IMR-90 (cell line): Measurements from ENCODE around the gene IFT57. TPM values are rescaled to one million over a fixed set of nuclear protein-coding genes. Genes with fewer than 3 reads are reported as not detected.

Experiments used
- ATAC-seq: fragments of 200-7000 bp; cut with Tn5 transposase; 2 replicates; pipeline ENCODE4 v1.9.1; 2020; ENCODE audit warnings: low read depth, mild to moderate bottlenecking, moderate library complexity
- BruUV-seq: library from RNA; stranded (reverse); fragments of 400-500 nt; replicated peaks from 2 replicates; lab custom pipeline; 2021; lab: Mats Ljungman, UMichigan
- CTCF ChIA-PET: fragments of 300-600 bp; formaldehyde crosslinking; extraction: SDS; loops from one replicate; lab custom pipeline; 2021; ENCODE audit warnings: antibody characterized with exemption; lab: Yijun Ruan, JAX
- POLR2A ChIA-PET: fragments of 300-600 bp; sonication (Branson Sonifier 250); formaldehyde crosslinking; loops from one replicate; lab custom pipeline; 2022; ENCODE audit warnings: antibody characterized with exemption; ENCODE audit not compliant: unreplicated experiment; lab: Charles Lee
- DNase-seq: peaks from one replicate; pipeline ENCODE4 v3.0.0; 2013
- H2AFZ ChIP-seq: replicated peaks from 2 replicates; pipeline ENCODE3; 2013; ENCODE audit warnings: low read length, mild to moderate bottlenecking; ENCODE audit not compliant: poor library complexity
- H2AK5ac ChIP-seq: 2 replicates; pipeline ENCODE4 v1.6.1; 2013; ENCODE audit warnings: low read depth, low read length, inconsistent platforms
- H2AK9ac ChIP-seq: replicated peaks from 2 replicates; pipeline ENCODE3; 2013; ENCODE audit warnings: mild to moderate bottlenecking, low read depth, low read length, moderate library complexity; ENCODE audit not compliant: poor library complexity
- H2BK120ac ChIP-seq: 2 replicates; pipeline ENCODE4 v1.6.1; 2013; ENCODE audit warnings: low read depth, low read length, inconsistent platforms
- H2BK15ac ChIP-seq: 3 replicates; pipeline ENCODE4 v1.6.1; 2013; ENCODE audit warnings: low read depth, low read length, inconsistent platforms
- H2BK20ac ChIP-seq: 2 replicates; pipeline ENCODE4 v1.6.1; 2013; ENCODE audit warnings: low read depth, mild to moderate bottlenecking, inconsistent platforms, low read length, moderate library complexity
- H2BK5ac ChIP-seq: 2 replicates; pipeline ENCODE4 v1.6.1; 2013; ENCODE audit warnings: mild to moderate bottlenecking, low read depth, low read length, inconsistent platforms; ENCODE audit not compliant: poor library complexity, severe bottlenecking
- H3K14ac ChIP-seq: replicated peaks from 2 replicates; pipeline ENCODE4 v1.6.1; 2013; ENCODE audit warnings: low read depth, low read length, inconsistent platforms
- H3K18ac ChIP-seq: 2 replicates; pipeline ENCODE4 v1.6.1; 2013; ENCODE audit warnings: low read depth, low read length, control low read depth
- H3K23ac ChIP-seq: 2 replicates; pipeline ENCODE4 v1.6.1; 2013; ENCODE audit warnings: low read depth, low read length, inconsistent platforms
- H3K27ac ChIP-seq: 2 replicates; pipeline ENCODE4 v1.5.1; 2013; ENCODE audit warnings: mild to moderate bottlenecking, control low read depth, low read length; ENCODE audit not compliant: insufficient read depth
- H3K27me3 ChIP-seq: 2 replicates; pipeline ENCODE4 v1.6.1; 2013; ENCODE audit warnings: low read length; ENCODE audit not compliant: control insufficient read depth, insufficient read depth
- H3K36me3 ChIP-seq: 2 replicates; pipeline ENCODE4 v1.6.1; 2013; ENCODE audit warnings: low read length, mixed read lengths; ENCODE audit not compliant: control insufficient read depth, insufficient read depth
- H3K4ac ChIP-seq: 2 replicates; pipeline ENCODE4 v1.6.1; 2013; ENCODE audit warnings: low read depth, low read length, inconsistent platforms
- H3K4me1 ChIP-seq: 2 replicates; pipeline ENCODE4 v1.6.1; 2013; ENCODE audit warnings: low read length, mixed read lengths; ENCODE audit not compliant: control insufficient read depth, insufficient read depth
- H3K4me2 ChIP-seq: 2 replicates; pipeline ENCODE4 v1.6.1; 2013; ENCODE audit warnings: low read depth, mild to moderate bottlenecking, control low read depth, low read length, moderate library complexity
- H3K4me3 ChIP-seq: 2 replicates; pipeline ENCODE4 v1.5.1; 2013; ENCODE audit warnings: low read depth, mild to moderate bottlenecking, control low read depth, low read length, moderate library complexity; ENCODE audit not compliant: insufficient read depth
- H3K56ac ChIP-seq: 2 replicates; pipeline ENCODE4 v1.6.1; 2013; ENCODE audit warnings: low read length, inconsistent platforms; ENCODE audit not compliant: insufficient read depth; ENCODE audit errors: extremely low read depth
- H3K79me1 ChIP-seq, 2 experiments: 2 replicates each; pipeline ENCODE4 v1.6.1; 2013; ENCODE audit warnings: low read length in 2 of 2, inconsistent platforms in 1 of 2, low read depth in 1 of 2
- H3K9ac ChIP-seq: 2 replicates; pipeline ENCODE4 v1.6.1; 2013; ENCODE audit warnings: low read depth, low read length, control low read depth
- H3K9me1 ChIP-seq: 2 replicates; pipeline ENCODE4 v1.6.1; 2013; ENCODE audit warnings: low read length, inconsistent platforms; ENCODE audit not compliant: insufficient read depth
- H3K9me3 ChIP-seq: 2 replicates; pipeline ENCODE4 v1.6.1; 2013; ENCODE audit warnings: low read length; ENCODE audit not compliant: control insufficient read depth, insufficient read depth
- H4K20me1 ChIP-seq: 2 replicates; pipeline ENCODE4 v1.6.1; 2013; ENCODE audit warnings: low read length, inconsistent platforms; ENCODE audit not compliant: insufficient read depth
- H4K5ac ChIP-seq: 2 replicates; pipeline ENCODE4 v1.6.1; 2013; ENCODE audit warnings: mild to moderate bottlenecking, low read depth, low read length, control low read depth
- H4K8ac ChIP-seq, 2 experiments: 2 replicates each; pipeline ENCODE4 v1.6.1; 2013; ENCODE audit warnings: low read depth in 2 of 2, low read length in 2 of 2, control low read depth in 1 of 2, inconsistent platforms in 1 of 2
- H4K91ac ChIP-seq: 2 replicates; pipeline ENCODE4 v1.6.1; 2013; ENCODE audit warnings: low read depth, low read length, inconsistent platforms; ENCODE audit not compliant: insufficient read depth
- BHLHE40 ChIP-seq: fragments of 150-350 bp; IDR thresholded peaks from 2 replicates; pipeline ENCODE4 v1.6.1; 2016; ENCODE audit warnings: mild to moderate bottlenecking, low read depth, low read length
- CTCF ChIP-seq: conservative IDR thresholded peaks from 2 replicates; pipeline ENCODE4 v1.5.1; 2012; ENCODE audit warnings: mild to moderate bottlenecking, low read depth, low read length, improper control_type of control experiment
- ELK1 ChIP-seq: fragments of 150-350 bp; IDR thresholded peaks from 2 replicates; pipeline ENCODE4 v1.6.1; 2016; ENCODE audit warnings: low read depth, mild to moderate bottlenecking, low read length, moderate library complexity, borderline replicate concordance
- RAD21 ChIP-seq: IDR thresholded peaks from 2 replicates; pipeline ENCODE4 v1.6.1; 2012; ENCODE audit warnings: low read length, improper control_type of control experiment
- USF2 ChIP-seq: fragments of 150-350 bp; IDR thresholded peaks from 2 replicates; pipeline ENCODE4 v1.6.1; 2017; ENCODE audit warnings: mild to moderate bottlenecking, antibody characterized with exemption, low read length, low read depth
- WGBS, 2 experiments: methylation state at CpG; one replicate each; pipeline versions ENCODE4 v1.1.5 to v1.1.7; 2013; ENCODE audit warnings: missing lambda C conversion rate in 2 of 2; ENCODE audit not compliant: insufficient read length in 1 of 2; ENCODE audit errors: extremely low coverage in 2 of 2; 5-methylcytosine and 5-hydroxymethylcytosine counted together
- dilution Hi-C: fragments of 300-500 bp; cut with HindIII; formaldehyde crosslinking; loops from one replicate; pipeline ENCODE4 v1.14.3; 2018; ENCODE audit warnings: low sequenced_read_pairs; ENCODE audit not compliant: unreplicated experiment
- in situ Hi-C: fragments of 300-500 bp; cut with MboI; formaldehyde crosslinking; loops from 3 replicates; pipeline ENCODE4 v1.14.3; 2019; ENCODE audit warnings: low sequenced_read_pairs, inconsistent platforms, mixed read lengths
- intact Hi-C: fragments of 100-400 bp; cut with micrococcal nuclease; formaldehyde crosslinking; loops from 2 replicates; pipeline ENCODE4 v1.10.0; 2022
- polyA plus RNA-seq, 3 experiments: library from polyadenylated mRNA; depleted of rRNA; stranded (reverse); fragments of >200 nt; gene quantifications; 2 replicates each; pipeline ENCODE4 v1.2.3, GENCODE V29; 2012; ENCODE audit warnings: low replicate concordance in 1 of 3
- total RNA-seq: library from RNA; depleted of rRNA; stranded (reverse); fragments of >200 nt; gene quantifications from 2 replicates; pipeline ENCODE4 v1.2.3, GENCODE V29; 2012

Gene IFT57
- total and polyA plus RNA-seq, 2 of the 4 experiments (the other 2 are of a cell fraction), result 30.0 to 35.3 TPM

- intact Hi-C loops, result no loop called here
- H4K8ac ChIP-seq, result no peak overlapping the region
- dilution Hi-C loops, result no loop called here
- H3K56ac ChIP-seq, result no peak overlapping the region
- no peak overlapping the region for H3K4ac ChIP-seq
- no peak overlapping the region for H3K9ac ChIP-seq
- in situ Hi-C loops, result no loop called here
- no peaks in the 10 kb centered on the region for H3K79me1 ChIP-seq
- no peaks in the 10 kb centered on the region for H4K20me1 ChIP-seq
- DNase-seq, result no peak
- no peak overlapping the region for H3K4me3 ChIP-seq
- no peak for ATAC-seq
- H2AK5ac ChIP-seq, result no peak overlapping the region
- H2AK9ac ChIP-seq, result no peak overlapping the region
- H2BK20ac ChIP-seq, result no peak overlapping the region
- H3K27ac ChIP-seq, result no peak overlapping the region
- BruUV-seq, result no TSS peak
- no peak overlapping the region for H2AFZ ChIP-seq
- no peak overlapping the region for H4K5ac ChIP-seq
- H3K36me3 ChIP-seq, result no peaks in the 10 kb centered on the region
- CTCF ChIA-PET, result interaction anchor here (0.6 kb wide), 1 partner anchor 24 kb away, joined by 3 read pairs; no protein-coding TSS in a partner anchor
- TF ChIP-seq CTCF (no peak), RAD21 (no peak), USF2 (no peak), BHLHE40 (no peak), ELK1 (no peak)
- no peaks in the 10 kb centered on the region for H3K4me1 ChIP-seq
- H3K27me3 ChIP-seq, result no peaks in the 10 kb centered on the region; the same call in 1 of the 2 replicates
- H4K91ac ChIP-seq, result no peak overlapping the region
- no peak overlapping the region for H3K4me2 ChIP-seq
- no peaks in the 10 kb centered on the region for H3K9me1 ChIP-seq
- H3K23ac ChIP-seq, result no peak overlapping the region
- WGBS, 2 experiments, result no CpG with 5 or more reads among the region's 2 CpGs
- no peaks in the 10 kb centered on the region for H3K9me3 ChIP-seq
- no peak overlapping the region for H2BK15ac ChIP-seq
- no peak overlapping the region for H2BK120ac ChIP-seq
- POLR2A ChIA-PET, result no interaction called here
- H3K18ac ChIP-seq, result no peak overlapping the region
- no peak overlapping the region for H2BK5ac ChIP-seq
- no peak overlapping the region for H3K14ac ChIP-seq
These were observed 49.4 kb upstream of the IFT57 start for GRCh38 chr3:108271626-108272025.
